ENCODE results near the gene CEP131.

The CEP131 gene

DNA sequence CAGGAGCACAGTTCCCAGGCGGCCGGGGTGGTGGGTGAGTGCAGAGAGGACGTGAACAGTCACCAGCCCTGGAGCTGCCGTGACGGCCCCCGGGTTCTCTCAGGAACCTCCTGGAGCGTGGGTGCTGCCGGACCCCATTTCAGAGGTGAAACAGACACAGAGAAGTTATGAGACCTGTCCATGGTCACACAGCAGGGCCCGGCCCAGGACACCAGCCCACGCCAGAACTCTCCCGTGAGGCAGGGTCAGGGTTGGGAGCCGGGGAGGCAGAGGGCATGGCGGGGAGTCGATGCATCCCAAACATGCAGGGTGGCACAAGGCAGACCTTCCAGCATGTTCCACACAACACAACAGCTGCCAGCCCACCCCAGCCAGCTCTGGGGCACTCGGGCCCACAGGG lies 61.2 kb downstream of the CEP131 start:
- TF ChIP-seq, protein P1, sequence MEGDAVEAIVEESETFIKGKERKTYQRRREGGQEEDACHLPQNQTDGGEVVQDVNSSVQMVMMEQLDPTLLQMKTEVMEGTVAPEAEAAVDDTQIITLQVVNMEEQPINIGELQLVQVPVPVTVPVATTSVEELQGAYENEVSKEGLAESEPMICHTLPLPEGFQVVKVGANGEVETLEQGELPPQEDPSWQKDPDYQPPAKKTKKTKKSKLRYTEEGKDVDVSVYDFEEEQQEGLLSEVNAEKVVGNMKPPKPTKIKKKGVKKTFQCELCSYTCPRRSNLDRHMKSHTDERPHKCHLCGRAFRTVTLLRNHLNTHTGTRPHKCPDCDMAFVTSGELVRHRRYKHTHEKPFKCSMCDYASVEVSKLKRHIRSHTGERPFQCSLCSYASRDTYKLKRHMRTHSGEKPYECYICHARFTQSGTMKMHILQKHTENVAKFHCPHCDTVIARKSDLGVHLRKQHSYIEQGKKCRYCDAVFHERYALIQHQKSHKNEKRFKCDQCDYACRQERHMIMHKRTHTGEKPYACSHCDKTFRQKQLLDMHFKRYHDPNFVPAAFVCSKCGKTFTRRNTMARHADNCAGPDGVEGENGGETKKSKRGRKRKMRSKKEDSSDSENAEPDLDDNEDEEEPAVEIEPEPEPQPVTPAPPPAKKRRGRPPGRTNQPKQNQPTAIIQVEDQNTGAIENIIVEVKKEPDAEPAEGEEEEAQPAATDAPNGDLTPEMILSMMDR (conservative IDR thresholded peaks at IDR 0.05; ENCODE audit: low read length), result no peak
- no peak for DNase-seq (ENCODE audit: low read depth)
- no peak overlapping the region for H3K4me3 ChIP-seq (ENCODE audit: low read length)

DNA sequence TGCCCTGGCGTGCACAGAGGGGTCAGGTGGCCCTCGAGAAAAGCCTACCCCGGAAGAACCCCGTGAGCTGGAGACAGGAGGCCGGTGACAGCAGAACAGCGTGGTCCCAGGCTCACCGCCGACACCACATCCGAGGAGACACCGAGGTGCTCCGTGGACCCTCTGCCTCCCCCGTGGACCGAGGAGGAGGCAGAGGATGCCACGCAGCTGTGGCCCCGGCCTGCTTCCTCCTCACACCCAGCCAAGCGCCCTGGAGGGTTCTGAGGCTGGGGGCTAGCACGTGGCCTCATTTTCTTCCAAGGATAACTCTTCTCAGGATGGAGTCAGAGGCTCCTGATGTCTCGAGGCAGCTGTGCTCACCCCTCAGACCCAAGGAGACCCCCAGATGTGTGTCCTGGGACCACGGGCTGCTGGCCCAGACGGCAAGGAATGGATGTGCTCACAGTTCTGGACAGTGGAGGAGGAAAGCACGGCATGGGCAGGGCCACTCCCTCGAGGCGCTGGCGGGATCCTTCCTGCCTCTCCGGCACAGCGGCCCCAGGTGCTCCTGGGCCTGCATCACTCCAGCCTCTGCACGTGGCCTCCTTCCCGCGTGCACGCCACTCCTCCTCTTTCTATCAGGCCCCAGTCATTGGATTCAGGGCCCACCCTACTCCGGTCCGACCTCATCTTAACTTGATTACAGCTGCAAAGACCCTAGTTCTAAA lies 61.9 kb downstream of the CEP131 start:
- no peak for DNase-seq (ENCODE audit: low read depth)
- TF ChIP-seq, protein P1 (conservative IDR thresholded peaks at IDR 0.05; ENCODE audit: low read length), result no peak
- no peak overlapping the region for H3K4me3 ChIP-seq (ENCODE audit: low read length)

DNA sequence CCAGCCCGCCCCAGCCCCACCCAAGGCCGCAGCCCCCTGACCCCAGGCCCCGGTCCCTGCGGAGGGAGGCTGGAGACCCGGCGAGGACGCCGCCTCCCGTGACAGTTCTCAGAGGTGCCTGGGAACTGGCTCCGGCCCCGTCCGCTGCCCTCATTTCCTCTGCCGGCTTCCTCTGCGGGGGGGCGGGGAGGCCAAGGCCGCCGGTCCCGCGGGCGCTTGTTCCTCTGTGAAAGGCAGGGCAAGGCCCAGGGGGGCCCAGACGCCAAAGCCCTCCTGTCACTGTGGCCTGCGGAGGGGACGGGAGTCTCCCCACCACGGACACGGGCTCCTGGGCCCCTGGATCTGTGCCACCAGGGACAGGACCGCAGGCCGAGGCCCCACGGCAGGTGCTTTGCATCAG lies 62.5 kb downstream of the CEP131 start:
- no peak overlapping the region for H3K4me3 ChIP-seq (ENCODE audit: low read length)
- TF ChIP-seq, protein P1 (conservative IDR thresholded peaks at IDR 0.05; ENCODE audit: low read length), result no peak
- no peak for DNase-seq (ENCODE audit: low read depth)

DNA sequence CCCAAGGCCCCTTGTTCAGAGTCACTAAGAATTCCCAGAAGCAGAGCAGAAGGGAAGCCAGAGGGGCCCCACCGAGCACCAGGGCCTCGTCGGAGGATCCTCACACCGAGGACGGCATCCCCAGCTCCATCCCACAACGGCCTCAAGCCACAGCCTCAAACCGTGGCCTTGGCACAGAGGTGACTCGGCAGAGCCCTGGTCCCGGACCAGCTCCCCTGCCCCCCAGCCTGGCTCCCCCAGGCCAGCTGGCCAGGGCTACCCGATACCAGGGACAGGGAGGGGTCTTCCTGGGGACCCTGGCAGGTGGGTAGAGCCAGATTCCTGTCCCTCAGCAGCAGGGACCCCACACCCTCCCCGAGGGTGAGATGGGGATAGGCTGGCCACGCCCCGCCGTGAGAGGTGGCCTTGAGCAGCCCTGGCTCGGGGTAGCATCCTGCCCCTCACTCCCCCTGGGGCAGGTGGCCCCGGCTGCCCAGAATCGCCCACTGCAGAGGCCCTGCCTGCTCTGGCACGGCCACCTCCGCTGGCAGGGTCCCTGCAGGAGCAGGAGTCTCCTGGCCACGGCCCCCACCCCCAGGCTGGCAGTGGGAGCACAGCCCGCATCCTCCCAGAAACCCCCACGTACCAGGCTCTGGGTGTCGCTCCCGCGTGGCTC lies 63.0 kb downstream of the CEP131 start:
- no peak overlapping the region for H3K4me3 ChIP-seq (ENCODE audit: low read length)
- no peak for DNase-seq (ENCODE audit: low read depth)
- TF ChIP-seq, protein P1 (conservative IDR thresholded peaks at IDR 0.05; ENCODE audit: low read length), result no peak

- DNase-seq (ENCODE audit: low read depth), result no peak
- no peak overlapping the region for H3K4me3 ChIP-seq (ENCODE audit: low read length)
- TF ChIP-seq, protein P1 (conservative IDR thresholded peaks at IDR 0.05; ENCODE audit: low read length), result no peak
Observed at GRCh38 chr17:81158688-81159590, 63.8 kb downstream of the CEP131 start.

DNA sequence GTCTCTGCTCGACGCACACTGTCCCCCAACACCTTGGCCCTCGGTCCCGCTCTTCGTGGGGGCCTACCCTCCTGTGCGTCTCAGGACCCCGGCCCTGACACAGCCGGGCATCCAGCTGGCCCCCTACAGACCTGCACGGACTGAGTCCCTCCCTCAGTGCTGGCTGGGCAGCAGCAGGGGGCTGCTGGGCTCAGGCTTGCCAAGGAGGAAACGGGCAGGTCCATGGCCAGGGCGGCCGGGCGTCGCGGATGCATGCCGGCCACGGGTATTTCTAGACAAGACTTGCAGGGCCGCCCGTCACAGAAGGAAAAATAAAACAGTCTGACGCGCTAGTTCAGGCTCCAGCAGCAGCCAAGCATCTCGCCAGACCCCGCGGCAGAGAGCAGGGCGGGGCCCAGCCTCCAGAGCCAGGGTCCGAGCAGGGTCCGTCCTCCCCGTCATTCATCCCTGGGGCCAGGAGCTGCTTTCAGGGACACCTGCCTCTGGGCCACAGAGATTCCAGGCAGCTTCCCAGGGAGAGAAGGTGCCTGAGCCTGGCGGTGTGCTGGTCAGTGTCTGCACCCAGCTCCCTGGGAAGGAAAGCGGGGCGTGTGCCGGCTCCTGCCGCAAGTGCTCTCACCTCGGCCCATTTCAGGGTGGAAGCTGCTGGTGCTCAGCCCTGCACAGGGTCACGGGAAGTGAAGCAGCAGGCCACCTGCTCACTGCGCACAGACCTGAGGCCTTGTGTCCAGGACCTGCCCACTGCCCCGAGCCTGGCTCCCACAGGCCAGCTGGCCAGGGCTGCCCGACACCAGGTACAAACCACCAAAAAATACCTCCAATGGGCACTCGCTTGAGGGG lies 64.7 kb downstream of the CEP131 start:
- H3K4me3 ChIP-seq (ENCODE audit: low read length), result no peak overlapping the region
- TF ChIP-seq, protein P1 (conservative IDR thresholded peaks at IDR 0.05; ENCODE audit: low read length), result no peak
- DNase-seq (ENCODE audit: low read depth), result no peak

All from AG10803 (cell line).